ENCODE measurements around the gene FMN2. TPM values are rescaled to one million over a fixed set of nuclear protein-coding genes. Genes with fewer than 3 reads are reported as not detected.

Gene FMN2
- total RNA-seq, 4 donors from 2014 or later = 0.46 to 1.4 (median 0.49) TPM; not detected in 1

GRCh38 chr1:240115831-240116230 lies 24.1 kb downstream of the FMN2 start:
- intact Hi-C loops (cut with DNase I; ENCODE audit: low total_unique reads) = no loop called here
- DNase-seq (ENCODE audit: low spot score in 2 of 2) = no peak
- 75 to 80% methylated on average over 6 of the region's 6 CpGs for WGBS, 2 donors
- no peak for TF ChIP-seq POLR2A (IDR thresholded peaks at IDR 0.05)
- no peak for TF ChIP-seq CTCF (IDR thresholded peaks at IDR 0.05)
- H3K4me3 ChIP-seq (ENCODE audit: low read depth, poor library complexity, severe bottlenecking) = no peak overlapping the region

GRCh38 chr1:240116831-240117769 lies 25.4 kb downstream of the FMN2 start:
- 84 to 86% methylated on average over 16 of the region's 16 CpGs for WGBS, 2 donors
- no peak for TF ChIP-seq CTCF (IDR thresholded peaks at IDR 0.05)
- TF ChIP-seq POLR2A (IDR thresholded peaks at IDR 0.05) = no peak
- H3K4me3 ChIP-seq (ENCODE audit: low read depth, poor library complexity, severe bottlenecking) = no peak overlapping the region
- DNase-seq (ENCODE audit: low spot score in 2 of 2) = no peak
- intact Hi-C loops (cut with DNase I; ENCODE audit: low total_unique reads) = no loop called here

DNA sequence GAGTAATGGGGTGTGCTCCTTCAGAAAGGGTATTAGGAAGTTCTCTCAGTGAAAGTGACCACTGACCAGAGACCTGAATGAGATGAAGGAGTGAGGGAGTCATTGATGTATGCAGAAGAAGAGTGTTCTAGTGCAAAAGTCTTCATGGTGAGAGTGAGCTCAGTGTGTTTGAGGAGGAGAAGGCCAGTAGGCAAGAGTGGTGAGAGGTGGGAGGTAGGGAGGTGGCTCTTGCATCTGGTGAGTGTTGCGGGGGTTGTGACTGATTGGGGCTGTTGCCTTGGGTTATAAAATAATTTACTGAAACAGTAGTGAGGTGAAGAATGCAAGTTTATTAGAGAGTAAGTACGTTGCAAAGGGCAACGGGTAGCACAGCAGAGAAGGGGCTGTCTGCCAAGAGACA lies 26.2 kb downstream of the FMN2 start:
- TF ChIP-seq POLR2A (IDR thresholded peaks at IDR 0.05) (no peak), CTCF (IDR thresholded peaks at IDR 0.05) (no peak)
- intact Hi-C loops (cut with DNase I; ENCODE audit: low total_unique reads) = no loop called here
- no peak overlapping the region for H3K4me3 ChIP-seq (ENCODE audit: low read depth, poor library complexity, severe bottlenecking)
- WGBS, 2 donors = 54 to 60% methylated on average over 3 of the region's 3 CpGs
- DNase-seq (ENCODE audit: low spot score in 2 of 2) = no peak

DNA sequence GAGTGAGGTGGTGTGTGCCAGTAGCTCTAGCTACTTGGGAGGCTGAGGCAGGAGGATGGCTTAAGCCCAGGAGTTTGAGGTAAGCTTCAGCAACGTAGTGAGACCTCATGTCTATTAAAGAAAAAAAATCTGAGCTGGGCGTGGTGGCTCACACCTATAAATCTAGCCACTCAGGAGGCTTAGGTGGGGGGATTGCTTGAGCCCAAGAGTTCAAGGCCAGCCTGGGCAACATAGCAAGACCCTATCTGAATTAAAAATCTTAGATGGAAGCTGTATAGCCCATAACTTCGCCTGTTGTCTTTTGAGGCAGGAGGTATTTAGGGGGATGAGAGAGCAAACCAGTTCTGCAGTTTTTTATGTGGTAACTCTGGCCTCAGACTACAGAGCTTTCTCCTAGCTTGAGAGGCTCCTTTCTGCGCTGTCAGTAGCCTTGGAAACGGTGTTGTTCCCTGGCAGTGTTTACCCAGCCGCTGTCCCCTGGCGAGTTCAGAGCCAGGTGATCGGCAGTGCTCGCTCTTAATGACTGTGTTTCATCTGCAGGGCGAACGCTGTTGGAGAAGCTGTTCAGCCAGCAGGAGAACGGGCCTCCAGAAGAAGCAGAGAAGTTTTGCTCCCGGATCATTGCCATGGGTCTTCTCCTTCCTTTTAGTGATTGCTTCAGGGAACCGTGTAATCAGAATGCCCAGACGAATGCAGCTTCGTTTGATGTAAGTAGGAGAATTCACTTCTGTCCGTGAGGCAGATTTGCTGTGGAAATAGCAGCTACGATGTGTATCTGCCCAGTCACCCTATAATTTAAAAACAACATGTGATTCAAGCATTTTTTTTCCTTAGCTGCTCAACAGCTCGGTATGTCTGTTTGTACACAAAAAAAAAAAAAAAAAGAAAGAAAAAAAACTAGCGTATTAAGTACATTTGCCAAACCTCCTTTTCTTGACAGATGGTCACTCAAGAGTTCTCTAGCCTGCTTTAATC lies 31.2 kb downstream of the FMN2 start:
- no peak overlapping the region for H3K4me3 ChIP-seq (ENCODE audit: low read depth, poor library complexity, severe bottlenecking)
- DNase-seq (ENCODE audit: low spot score in 2 of 2) = no peak
- 37 to 47% methylated on average over 17 to 20 of the region's 20 CpGs for WGBS, 2 donors
- TF ChIP-seq POLR2A (IDR thresholded peaks at IDR 0.05) (no peak), CTCF (IDR thresholded peaks at IDR 0.05) (no peak)
- intact Hi-C loops (cut with DNase I; ENCODE audit: low total_unique reads) = no loop called here

- H3K4me3 ChIP-seq (ENCODE audit: low read depth, poor library complexity, severe bottlenecking) = no peak overlapping the region
- TF ChIP-seq CTCF (IDR thresholded peaks at IDR 0.05) = no peak
- TF ChIP-seq POLR2A (IDR thresholded peaks at IDR 0.05) = no peak
- intact Hi-C loops (cut with DNase I; ENCODE audit: low total_unique reads) = no loop called here
- WGBS, 2 donors = 84 to 89% methylated on average over 6 of the region's 6 CpGs
- no peak for DNase-seq (ENCODE audit: low spot score in 2 of 2)
Measured at GRCh38 chr1:240126821-240127220, 35.1 kb downstream of the FMN2 start.

Measured in lower leg skin (tissue), 4 donors.